ENCODE measurements around the gene RCC2.

GRCh38 chr1:17441265-17441992 lies 2.0 kb upstream of the RCC2 start:
- TF ChIP-seq CTCF (optimal IDR thresholded peaks at IDR 0.05 in 1 of 3, IDR thresholded peaks at IDR 0.05 in 1 of 3, conservative IDR thresholded peaks at IDR 0.05 in 1 of 3; ENCODE audit: extremely low read depth in 1 of 3, insufficient read depth in 2 of 3, low read length in 3 of 3) (no peak), EZH2 (IDR thresholded peaks at IDR 0.05; ENCODE audit: low read length) (no peak)

Data from keratinocyte (primary cell).